Caco-2 (cell line): ENCODE results near the gene SLC18B1. TPM values are rescaled to one million over a fixed set of nuclear protein-coding genes. Genes with fewer than 3 reads are reported as not detected.

ENCODE experiments used
- BruUV-seq: library from RNA; stranded (reverse); fragments of 400-500 nt; replicated peaks from 2 replicates; lab custom pipeline; 2021; lab: Mats Ljungman, UMichigan
- CTCF ChIA-PET: fragments of 300-600 bp; sonication (Branson Sonifier 250); formaldehyde crosslinking; loops from one replicate; lab custom pipeline; 2022; ENCODE audit warnings: antibody characterized with exemption; lab: Charles Lee
- POLR2A ChIA-PET: fragments of 300-600 bp; sonication (Branson Sonifier 250); formaldehyde crosslinking; loops from one replicate; lab custom pipeline; 2022; ENCODE audit warnings: antibody characterized with exemption; lab: Charles Lee
- DNase-seq, 2 experiments: peaks; one replicate each; pipeline versions ENCODE4 v3.0.0 to v3.0.0-alpha.2; 2020 to 2022
- H3K27me3 ChIP-seq: replicated peaks from 2 replicates; pipeline ENCODE4 v1.6.0; 2011; ENCODE audit warnings: low read length; ENCODE audit not compliant: control insufficient read depth, insufficient read depth
- H3K36me3 ChIP-seq: 2 replicates; pipeline ENCODE4 v1.5.1; 2011; ENCODE audit warnings: low read length; ENCODE audit not compliant: control insufficient read depth, insufficient read depth
- H3K4me1 ChIP-seq: fragments of 250-450 bp; sonication (Bioruptor Pico); 2 replicates; pipeline ENCODE4 v1.5.1; 2020; ENCODE audit warnings: mild to moderate bottlenecking
- H3K4me3 ChIP-seq: 2 replicates; pipeline ENCODE4 v1.5.1; 2011; ENCODE audit warnings: low read depth, mild to moderate bottlenecking, control low read depth, low read length
- H3K9me3 ChIP-seq: fragments of 250-450 bp; sonication (Bioruptor Pico); 2 replicates; pipeline ENCODE4 v1.5.1; 2020; ENCODE audit warnings: mild to moderate bottlenecking, moderate library complexity
- H3K27ac Mint-ChIP-seq: one replicate; pipeline ENCODE4 v1.8.0; 2022; ENCODE audit warnings: mixed read lengths; ENCODE audit not compliant: unreplicated experiment
- H3K27me3 Mint-ChIP-seq: one replicate; pipeline ENCODE4 v1.8.0; 2022; ENCODE audit warnings: mixed read lengths; ENCODE audit not compliant: insufficient read depth, unreplicated experiment
- H3K36me3 Mint-ChIP-seq: one replicate; pipeline ENCODE4 v1.8.0; 2022; ENCODE audit warnings: mild to moderate bottlenecking, mixed read lengths; ENCODE audit not compliant: insufficient read depth, unreplicated experiment
- H3K4me1 Mint-ChIP-seq: one replicate; pipeline ENCODE4 v1.8.0; 2022; ENCODE audit warnings: low read depth, mixed read lengths; ENCODE audit not compliant: unreplicated experiment
- H3K4me3 Mint-ChIP-seq: one replicate; pipeline ENCODE4 v1.8.0; 2022; ENCODE audit warnings: mild to moderate bottlenecking, moderate library complexity, mixed read lengths; ENCODE audit not compliant: unreplicated experiment
- H3K9me3 Mint-ChIP-seq: one replicate; pipeline ENCODE4 v1.8.0; 2022; ENCODE audit warnings: mixed read lengths; ENCODE audit not compliant: unreplicated experiment
- intact Hi-C: fragments of 100-400 bp; cut with micrococcal nuclease; formaldehyde crosslinking; loops from one replicate; pipeline ENCODE4 v1.10.0; 2022; ENCODE audit not compliant: unreplicated experiment
- total RNA-seq: library from RNA; stranded (reverse); gene quantifications from 2 replicates; pipeline ENCODE4 v1.2.3, GENCODE V29; 2022
- TF ChIP-seq, protein P1 (sequence below), 2 experiments: fragments of 200-600 bp in 1 of 2; IDR thresholded peaks; 1 replicate in 1 of 2; 2 replicates in 1 of 2; pipeline versions ENCODE4 v1.5.1 to v1.8.0; 2011 to 2022; ENCODE audit warnings: antibody characterized with exemption in 1 of 2, control low read depth in 1 of 2, inconsistent platforms in 1 of 2, low read depth in 1 of 2, low read length in 1 of 2, mild to moderate bottlenecking in 1 of 2, moderate library complexity in 1 of 2; ENCODE audit not compliant: insufficient read depth in 1 of 2, severe bottlenecking in 1 of 2, unreplicated experiment in 1 of 2

SLC18B1 gene
- total RNA-seq, 1 experiment from 2014 or later: 7.8 TPM

DNA sequence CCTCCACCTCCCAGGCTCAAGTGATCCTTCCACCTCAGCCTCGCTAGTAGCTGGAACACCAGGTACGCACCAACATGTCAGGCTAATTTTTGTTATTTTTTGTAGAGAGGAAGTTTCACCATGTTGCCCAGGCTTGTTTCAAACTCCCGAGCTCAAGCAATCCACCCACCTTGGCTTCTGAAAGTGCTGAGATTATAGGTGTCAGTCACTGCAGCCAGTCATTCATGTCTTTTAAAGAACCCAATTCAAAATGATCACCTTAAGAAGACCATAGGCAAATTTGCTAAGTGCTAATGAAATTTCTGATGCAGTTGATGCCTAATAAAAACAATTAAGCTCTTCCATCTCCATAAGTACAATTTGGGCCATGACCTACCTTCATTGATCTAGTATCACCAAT lies 38.2 kb downstream of the SLC18B1 start:
- Mint-ChIP-seq H3K4me1 (no peaks in the 10 kb centered on the region), H3K27me3 (peaks cover 2% of the 10 kb centered on the region), H3K4me3 (no peak overlapping the region), H3K36me3 (no peaks in the 10 kb centered on the region), H3K27ac (no peak overlapping the region), H3K9me3 (no peaks in the 10 kb centered on the region)
- no TSS peak for BruUV-seq
- TF ChIP-seq, protein P1, sequence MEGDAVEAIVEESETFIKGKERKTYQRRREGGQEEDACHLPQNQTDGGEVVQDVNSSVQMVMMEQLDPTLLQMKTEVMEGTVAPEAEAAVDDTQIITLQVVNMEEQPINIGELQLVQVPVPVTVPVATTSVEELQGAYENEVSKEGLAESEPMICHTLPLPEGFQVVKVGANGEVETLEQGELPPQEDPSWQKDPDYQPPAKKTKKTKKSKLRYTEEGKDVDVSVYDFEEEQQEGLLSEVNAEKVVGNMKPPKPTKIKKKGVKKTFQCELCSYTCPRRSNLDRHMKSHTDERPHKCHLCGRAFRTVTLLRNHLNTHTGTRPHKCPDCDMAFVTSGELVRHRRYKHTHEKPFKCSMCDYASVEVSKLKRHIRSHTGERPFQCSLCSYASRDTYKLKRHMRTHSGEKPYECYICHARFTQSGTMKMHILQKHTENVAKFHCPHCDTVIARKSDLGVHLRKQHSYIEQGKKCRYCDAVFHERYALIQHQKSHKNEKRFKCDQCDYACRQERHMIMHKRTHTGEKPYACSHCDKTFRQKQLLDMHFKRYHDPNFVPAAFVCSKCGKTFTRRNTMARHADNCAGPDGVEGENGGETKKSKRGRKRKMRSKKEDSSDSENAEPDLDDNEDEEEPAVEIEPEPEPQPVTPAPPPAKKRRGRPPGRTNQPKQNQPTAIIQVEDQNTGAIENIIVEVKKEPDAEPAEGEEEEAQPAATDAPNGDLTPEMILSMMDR (IDR thresholded peaks at IDR 0.05; ENCODE audit: insufficient read depth in 1 of 2, low read depth in 1 of 2, low read length in 1 of 2, severe bottlenecking in 1 of 2, unreplicated experiment in 1 of 2): no peak
- no peaks in the 10 kb centered on the region for H3K27me3 ChIP-seq
- no peak for DNase-seq
- H3K4me1 ChIP-seq: no peaks in the 10 kb centered on the region
- H3K4me3 ChIP-seq: no peak overlapping the region
- intact Hi-C loops: no loop called here
- H3K36me3 ChIP-seq: no peaks in the 10 kb centered on the region
- POLR2A ChIA-PET: no interaction called here
- CTCF ChIA-PET: interaction anchor here (0.6 kb wide), 1 partner anchor 171 kb away, joined by 7 read pairs; the partner anchor contains the start of gene TAAR5
- no peaks in the 10 kb centered on the region for H3K9me3 ChIP-seq

DNA sequence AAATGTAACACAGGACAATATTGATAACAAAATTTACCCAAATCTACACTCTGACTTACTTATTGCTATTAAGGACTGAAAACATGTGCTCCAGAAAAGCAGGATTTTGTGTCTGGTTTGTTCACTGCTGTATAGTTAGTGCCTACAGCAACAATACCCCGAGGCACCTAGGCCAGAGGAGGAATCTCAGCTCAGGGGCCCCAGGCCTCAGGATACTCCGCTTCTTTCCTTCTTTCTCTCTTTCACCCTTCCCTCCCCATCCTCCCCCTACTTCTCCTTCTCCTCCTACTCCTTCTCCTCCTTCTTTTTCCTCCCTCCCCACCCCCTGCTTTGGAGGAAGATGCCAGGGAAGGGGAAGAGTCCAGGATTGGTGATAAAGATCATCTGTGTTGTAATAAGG lies 39.7 kb downstream of the SLC18B1 start:
- TF ChIP-seq, protein P1 (IDR thresholded peaks at IDR 0.05; ENCODE audit: insufficient read depth in 1 of 2, low read depth in 1 of 2, low read length in 1 of 2, severe bottlenecking in 1 of 2, unreplicated experiment in 1 of 2): no peak
- intact Hi-C loops: no loop called here
- ChIA-PET CTCF (no interaction called here), POLR2A (no interaction called here)
- Mint-ChIP-seq H3K27me3 (peaks cover 2% of the 10 kb centered on the region), H3K9me3 (no peaks in the 10 kb centered on the region), H3K27ac (no peak overlapping the region), H3K4me3 (no peak overlapping the region), H3K4me1 (no peaks in the 10 kb centered on the region), H3K36me3 (no peaks in the 10 kb centered on the region)
- no peaks in the 10 kb centered on the region for H3K9me3 ChIP-seq
- H3K4me1 ChIP-seq: no peaks in the 10 kb centered on the region
- DNase-seq: no peak
- no peak overlapping the region for H3K4me3 ChIP-seq
- no peaks in the 10 kb centered on the region for H3K36me3 ChIP-seq
- no peaks in the 10 kb centered on the region for H3K27me3 ChIP-seq
- no TSS peak for BruUV-seq

DNA sequence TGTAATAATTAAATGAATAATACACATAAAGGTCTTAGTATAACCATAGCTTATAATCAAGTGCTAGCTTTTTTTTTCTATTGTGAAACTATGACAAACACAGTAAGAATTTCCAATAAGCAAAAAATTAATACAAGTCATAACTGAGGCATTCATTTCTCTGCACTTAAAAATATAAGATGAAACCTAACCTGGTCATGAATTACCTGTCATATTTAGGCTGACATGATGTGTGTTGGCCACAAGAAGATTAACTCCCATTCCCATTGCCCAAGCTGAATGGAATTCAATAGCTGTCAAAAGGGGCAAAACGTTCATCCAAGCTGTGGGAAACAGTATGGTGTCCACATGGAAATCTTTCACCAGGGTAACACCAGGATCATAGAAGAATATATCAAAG lies 46.2 kb downstream of the SLC18B1 start:
- intact Hi-C loops: no loop called here
- H3K27ac Mint-ChIP-seq: no peak overlapping the region
- no TSS peak for BruUV-seq

More for the DNA sequence above, 46.2 kb downstream of the SLC18B1 start:
- Mint-ChIP-seq H3K9me3 (no peaks in the 10 kb centered on the region), H3K4me1 (no peaks in the 10 kb centered on the region), H3K36me3 (no peaks in the 10 kb centered on the region), H3K4me3 (no peak overlapping the region), H3K27me3 (peaks cover 2% of the 10 kb centered on the region)
- Histone ChIP-seq H3K9me3 (no peaks in the 10 kb centered on the region), H3K36me3 (no peaks in the 10 kb centered on the region), H3K4me3 (no peak overlapping the region), H3K27me3 (no peaks in the 10 kb centered on the region), H3K4me1 (no peaks in the 10 kb centered on the region)
- CTCF ChIA-PET: no interaction called here
- POLR2A ChIA-PET: no interaction called here
- TF ChIP-seq, protein P1 (IDR thresholded peaks at IDR 0.05; ENCODE audit: insufficient read depth in 1 of 2, low read depth in 1 of 2, low read length in 1 of 2, severe bottlenecking in 1 of 2, unreplicated experiment in 1 of 2): no peak
- no peak for DNase-seq
